Epithelial cell of proximal tubule (primary cell): Measurements from ENCODE around the gene MRPL46. TPM values are rescaled to one million over a fixed set of nuclear protein-coding genes. Genes with fewer than 3 reads are reported as not detected.

Experiments used
- DNase-seq: peaks from one replicate; pipeline ENCODE4 v3.0.0-alpha.2; 2011; ENCODE audit warnings: low read depth
- H3K4me3 ChIP-seq: 2 replicates; pipeline ENCODE4 v1.5.1; 2011; ENCODE audit warnings: low read depth, mild to moderate bottlenecking, low read length
- total RNA-seq: library from RNA; depleted of rRNA; stranded (reverse); fragments of >200 nt; gene quantifications from 2 replicates; pipeline ENCODE4 v1.2.3, GENCODE V29; 2015
- TF ChIP-seq, protein P1 (sequence below): conservative IDR thresholded peaks from 2 replicates; pipeline ENCODE4 v1.5.1; 2012; ENCODE audit warnings: low read depth, mild to moderate bottlenecking, low read length

Gene MRPL46
- 30.4 and 34.7 TPM in 2 replicates for total RNA-seq

DNA sequence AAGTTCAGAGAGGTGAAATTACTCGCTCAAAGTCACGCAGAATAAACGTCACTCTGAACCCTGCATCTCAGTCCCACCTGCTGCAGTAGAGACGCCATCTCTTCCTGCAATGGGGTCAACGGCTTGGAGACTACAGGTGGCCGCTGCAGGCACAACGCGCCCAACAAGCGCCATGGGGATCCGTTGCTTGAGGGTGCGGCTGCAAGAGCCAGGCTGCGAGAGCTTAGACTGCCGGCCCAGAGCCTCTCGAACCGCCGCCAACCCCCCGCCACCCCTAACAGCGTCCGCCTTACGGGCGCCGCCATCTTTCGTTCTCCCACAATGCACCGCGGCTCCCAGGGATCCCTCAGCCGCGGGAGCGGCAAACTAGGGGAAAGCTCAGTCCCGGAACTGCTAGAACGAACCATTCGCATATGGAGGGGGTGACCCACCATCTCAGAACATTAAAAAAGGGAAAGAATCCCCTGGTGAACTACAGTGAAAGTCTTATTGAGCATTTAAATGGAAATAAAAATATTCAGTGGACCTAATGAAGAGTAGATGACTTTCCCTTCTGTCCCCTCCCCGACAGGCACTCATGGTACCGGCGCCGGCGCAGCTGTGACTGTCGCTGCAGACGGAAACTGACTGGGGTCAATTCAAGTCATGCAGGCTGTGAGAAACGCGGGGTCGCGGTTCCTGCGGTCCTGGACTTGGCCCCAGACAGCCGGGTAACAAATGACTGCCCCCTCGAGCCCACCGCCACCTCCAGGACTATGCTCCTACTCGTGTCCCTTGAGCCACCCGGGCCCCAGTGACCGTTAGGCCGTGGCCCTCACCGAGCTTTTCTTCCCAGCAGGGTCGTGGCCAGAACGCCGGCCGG is at the start of gene MRPL46, which contains the start of gene MRPS11:
TSS of gene MRPL46 (minus strand) at position 316 of the 862 bp plus-strand sequence. CDS start at position 305, 11 bp downstream.
TSS of gene MRPS11 (plus strand) at position 636 of the 862 bp plus-strand sequence. CDS start at position 646, 10 bp downstream.
- TF ChIP-seq, protein P1, sequence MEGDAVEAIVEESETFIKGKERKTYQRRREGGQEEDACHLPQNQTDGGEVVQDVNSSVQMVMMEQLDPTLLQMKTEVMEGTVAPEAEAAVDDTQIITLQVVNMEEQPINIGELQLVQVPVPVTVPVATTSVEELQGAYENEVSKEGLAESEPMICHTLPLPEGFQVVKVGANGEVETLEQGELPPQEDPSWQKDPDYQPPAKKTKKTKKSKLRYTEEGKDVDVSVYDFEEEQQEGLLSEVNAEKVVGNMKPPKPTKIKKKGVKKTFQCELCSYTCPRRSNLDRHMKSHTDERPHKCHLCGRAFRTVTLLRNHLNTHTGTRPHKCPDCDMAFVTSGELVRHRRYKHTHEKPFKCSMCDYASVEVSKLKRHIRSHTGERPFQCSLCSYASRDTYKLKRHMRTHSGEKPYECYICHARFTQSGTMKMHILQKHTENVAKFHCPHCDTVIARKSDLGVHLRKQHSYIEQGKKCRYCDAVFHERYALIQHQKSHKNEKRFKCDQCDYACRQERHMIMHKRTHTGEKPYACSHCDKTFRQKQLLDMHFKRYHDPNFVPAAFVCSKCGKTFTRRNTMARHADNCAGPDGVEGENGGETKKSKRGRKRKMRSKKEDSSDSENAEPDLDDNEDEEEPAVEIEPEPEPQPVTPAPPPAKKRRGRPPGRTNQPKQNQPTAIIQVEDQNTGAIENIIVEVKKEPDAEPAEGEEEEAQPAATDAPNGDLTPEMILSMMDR, result no peak
- no peak for DNase-seq
- H3K4me3 ChIP-seq, result peak within 1 kb of the TSS; percentile 90

DNA sequence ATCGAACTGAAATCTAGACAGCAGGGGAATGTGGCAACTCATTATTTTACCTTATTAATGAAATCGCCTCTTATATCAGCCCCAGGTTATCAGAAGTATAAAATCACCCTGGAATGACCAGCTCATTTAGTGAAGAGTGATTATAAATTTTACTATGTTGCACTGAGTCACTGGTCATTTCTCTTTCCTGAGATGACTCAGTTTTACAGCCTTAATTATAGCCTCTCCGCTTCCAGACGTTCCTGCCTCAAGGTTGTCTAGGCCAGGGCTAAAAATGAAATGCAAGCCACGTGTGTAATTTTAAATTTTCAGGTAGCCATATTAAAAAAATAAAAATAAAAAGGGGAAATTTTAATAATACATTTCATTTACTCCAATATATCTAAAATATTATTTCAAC is 46.0 kb upstream of the MRPL46 start:
- TF ChIP-seq, protein P1, result no peak
- DNase-seq, result no peak
- no peak overlapping the region for H3K4me3 ChIP-seq

DNA sequence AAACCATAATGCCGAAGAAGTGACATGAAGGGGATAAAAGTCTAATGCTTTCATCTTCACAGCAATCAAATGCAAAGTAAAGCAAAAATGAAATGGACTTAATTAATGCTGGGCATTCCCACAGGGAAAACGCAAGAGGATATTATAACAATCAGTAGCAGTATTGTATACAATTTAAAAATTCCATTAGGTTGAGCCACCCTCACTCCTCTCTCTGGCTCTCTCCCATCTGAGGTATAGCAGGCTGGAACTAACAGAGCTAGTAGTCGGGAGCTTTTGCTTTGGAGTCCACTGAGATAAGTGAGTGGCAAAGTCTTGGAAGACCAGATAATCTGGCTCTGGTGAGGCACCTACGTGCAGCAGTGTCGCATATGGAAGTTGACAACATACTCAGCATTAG is 45.4 kb upstream of the MRPL46 start:
- no peak overlapping the region for H3K4me3 ChIP-seq
- DNase-seq, result no peak
- TF ChIP-seq, protein P1, result no peak

DNA sequence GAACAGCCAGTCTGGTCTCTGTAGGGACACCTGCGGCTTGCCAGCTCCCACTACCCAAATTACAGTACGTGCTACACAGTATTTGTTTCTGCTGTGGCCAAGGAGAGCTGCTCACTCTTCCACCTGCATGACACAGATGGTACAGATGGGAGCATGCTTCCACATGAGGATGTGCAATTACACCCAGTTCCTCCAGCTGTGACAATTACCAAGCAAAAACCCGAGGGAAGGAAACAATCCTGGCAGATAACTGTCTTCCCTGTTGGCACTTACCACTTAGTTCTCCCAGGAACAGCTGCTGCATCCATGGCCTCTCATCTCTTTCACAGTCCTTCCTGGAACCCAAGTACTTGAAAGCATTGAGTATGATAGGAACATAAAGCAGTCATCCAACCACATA is 44.9 kb upstream of the MRPL46 start:
- DNase-seq, result no peak
- TF ChIP-seq, protein P1, result no peak
- H3K4me3 ChIP-seq, result no peak overlapping the region

DNA sequence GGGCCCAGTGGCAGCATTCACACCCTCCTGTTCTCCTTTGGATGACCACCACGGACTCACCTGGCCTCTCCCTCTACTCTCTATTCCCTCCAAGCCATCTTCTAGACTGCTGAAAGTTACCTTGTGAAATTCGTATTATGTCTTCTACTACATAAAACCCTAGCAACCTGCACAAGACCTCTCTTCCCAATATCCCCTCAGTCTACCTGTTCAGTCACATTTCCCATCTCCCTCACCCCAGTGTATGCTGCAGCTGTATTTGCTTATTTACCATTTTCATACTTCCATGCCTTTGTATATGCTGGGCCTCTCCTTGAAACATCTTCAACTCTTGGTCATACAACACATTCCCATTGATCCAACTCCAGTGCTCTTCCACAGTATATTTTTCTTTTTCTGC is 44.0 kb upstream of the MRPL46 start:
- no peak overlapping the region for H3K4me3 ChIP-seq
- DNase-seq, result no peak
- TF ChIP-seq, protein P1, result no peak

DNA sequence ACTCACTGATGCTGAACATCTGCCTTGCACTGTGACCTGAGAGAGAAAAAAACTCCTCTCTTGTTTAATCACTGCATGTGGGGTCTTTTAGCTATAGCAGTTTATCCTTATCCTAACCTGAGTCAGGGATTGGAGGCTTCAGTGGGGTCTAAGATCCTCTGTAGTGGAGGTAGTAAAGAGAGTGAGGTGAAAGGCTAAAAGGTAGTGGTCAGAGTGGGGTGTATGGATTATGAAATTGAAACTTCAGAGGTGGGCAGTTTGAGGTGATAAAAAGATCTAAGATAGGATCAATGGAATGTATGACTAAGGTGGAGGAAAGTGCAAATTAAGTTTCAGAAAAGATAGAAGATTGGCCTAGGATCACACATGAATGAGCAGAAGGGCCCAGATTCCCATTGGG is 42.8 kb upstream of the MRPL46 start:
- TF ChIP-seq, protein P1, result no peak
- DNase-seq, result no peak
- no peak overlapping the region for H3K4me3 ChIP-seq

DNA sequence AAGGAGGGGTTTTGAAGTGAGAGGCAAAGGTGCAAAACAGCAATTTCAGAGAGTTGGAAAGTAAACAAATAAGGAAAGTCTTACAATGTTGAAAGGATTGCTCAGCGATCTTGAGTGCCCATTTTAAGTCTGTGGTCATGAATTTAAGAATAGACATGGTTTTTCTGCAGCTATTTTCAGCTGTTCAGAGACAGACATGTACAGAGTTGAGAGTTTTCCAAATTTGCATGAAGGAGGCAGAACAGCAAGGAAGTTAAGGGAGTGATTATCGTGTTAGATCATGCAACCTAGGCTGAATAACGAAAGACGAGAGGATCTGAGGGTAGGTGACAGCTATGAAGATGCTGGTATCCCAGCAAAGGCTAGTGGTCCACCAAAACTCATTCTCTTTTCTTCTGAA is 42.1 kb upstream of the MRPL46 start:
- H3K4me3 ChIP-seq, result no peak overlapping the region
- TF ChIP-seq, protein P1, result no peak
- DNase-seq, result no peak
